ENCODE results near the gene C6orf120.

Gene C6orf120

GRCh38 chr6:169659820-169660610 is 41.9 kb upstream of the C6orf120 start:
- H3K4me2 ChIP-seq (ENCODE audit: low read length): no peak overlapping the region
- no peaks in the 10 kb centered on the region for H3K79me2 ChIP-seq (ENCODE audit: control insufficient read depth, low read length)
- no peaks in the 10 kb centered on the region for H3F3A ChIP-seq (ENCODE audit: control insufficient read depth, insufficient read depth)
- TF ChIP-seq CTCF (IDR thresholded peaks at IDR 0.05; ENCODE audit: low read depth, low read length, poor library complexity, severe bottlenecking) (no peak), EZH2phosphoT487 (IDR thresholded peaks at IDR 0.05; ENCODE audit: borderline replicate concordance, low read length) (no peak)
- H3K27me3 ChIP-seq (ENCODE audit: control insufficient read depth, low read length): no peaks in the 10 kb centered on the region
- H3K27ac ChIP-seq (ENCODE audit: low read depth, low read length): no peak overlapping the region
- H4K20me1 ChIP-seq (ENCODE audit: control insufficient read depth, insufficient read depth, low read depth, low read length): no peaks in the 10 kb centered on the region
- H3K9me2 ChIP-seq (replicated peaks; ENCODE audit: control insufficient read depth, low read length): no peaks in the 10 kb centered on the region
- H3K36me3 ChIP-seq (ENCODE audit: control insufficient read depth, low read length): peaks cover 50% of the 10 kb centered on the region
- H3K4me1 ChIP-seq (ENCODE audit: control insufficient read depth, low read length): peaks cover 10% of the 10 kb centered on the region; the same call in 1 of the 2 replicates
- no peaks in the 10 kb centered on the region for H3K9me3 ChIP-seq (ENCODE audit: control insufficient read depth, insufficient read depth, low read length)
- H3K4me3 ChIP-seq (ENCODE audit: low read length): no peak overlapping the region

GRCh38 chr6:169660751-169661390 is 41.1 kb upstream of the C6orf120 start:
- H3K79me2 ChIP-seq (ENCODE audit: control insufficient read depth, low read length): no peaks in the 10 kb centered on the region
- no peak overlapping the region for H3K4me2 ChIP-seq (ENCODE audit: low read length)
- no peaks in the 10 kb centered on the region for H3K9me3 ChIP-seq (ENCODE audit: control insufficient read depth, insufficient read depth, low read length)
- no peaks in the 10 kb centered on the region for H3K9me2 ChIP-seq (replicated peaks; ENCODE audit: control insufficient read depth, low read length)
- no peaks in the 10 kb centered on the region for H3K27me3 ChIP-seq (ENCODE audit: control insufficient read depth, low read length)
- TF ChIP-seq EZH2phosphoT487 (IDR thresholded peaks at IDR 0.05; ENCODE audit: borderline replicate concordance, low read length): no peak
- TF ChIP-seq CTCF (IDR thresholded peaks at IDR 0.05; ENCODE audit: low read depth, low read length, poor library complexity, severe bottlenecking): no peak
- H4K20me1 ChIP-seq (ENCODE audit: control insufficient read depth, insufficient read depth, low read depth, low read length): no peaks in the 10 kb centered on the region
- H3K4me3 ChIP-seq (ENCODE audit: low read length): no peak overlapping the region
- no peak overlapping the region for H3K27ac ChIP-seq (ENCODE audit: low read depth, low read length)
- peaks cover 4% of the 10 kb centered on the region; the same call in 1 of the 2 replicates for H3K4me1 ChIP-seq (ENCODE audit: control insufficient read depth, low read length)
- peaks cover 58% of the 10 kb centered on the region for H3K36me3 ChIP-seq (ENCODE audit: control insufficient read depth, low read length)
- no peaks in the 10 kb centered on the region for H3F3A ChIP-seq (ENCODE audit: control insufficient read depth, insufficient read depth)

- peaks cover 57% of the 10 kb centered on the region for H3K36me3 ChIP-seq (ENCODE audit: control insufficient read depth, low read length)
- no peak overlapping the region for H3K4me2 ChIP-seq (ENCODE audit: low read length)
- no peaks in the 10 kb centered on the region for H3F3A ChIP-seq (ENCODE audit: control insufficient read depth, insufficient read depth)
- no peak overlapping the region for H3K27ac ChIP-seq (ENCODE audit: low read depth, low read length)
- no peak overlapping the region for H3K4me3 ChIP-seq (ENCODE audit: low read length)
- H3K79me2 ChIP-seq (ENCODE audit: control insufficient read depth, low read length): no peaks in the 10 kb centered on the region
- no peaks in the 10 kb centered on the region for H3K9me2 ChIP-seq (replicated peaks; ENCODE audit: control insufficient read depth, low read length)
- no peak for TF ChIP-seq CTCF (IDR thresholded peaks at IDR 0.05; ENCODE audit: low read depth, low read length, poor library complexity, severe bottlenecking)
- no peak for TF ChIP-seq EZH2phosphoT487 (IDR thresholded peaks at IDR 0.05; ENCODE audit: borderline replicate concordance, low read length)
- H3K4me1 ChIP-seq (ENCODE audit: control insufficient read depth, low read length): no peaks in the 10 kb centered on the region
- no peaks in the 10 kb centered on the region for H3K9me3 ChIP-seq (ENCODE audit: control insufficient read depth, insufficient read depth, low read length)
- no peaks in the 10 kb centered on the region for H4K20me1 ChIP-seq (ENCODE audit: control insufficient read depth, insufficient read depth, low read depth, low read length)
- no peaks in the 10 kb centered on the region for H3K27me3 ChIP-seq (ENCODE audit: control insufficient read depth, low read length)
These were observed 40.6 kb upstream of the C6orf120 start for GRCh38 chr6:169661391-169661756.
